Heart left ventricle (tissue), 16 donors: ENCODE results near the gene GPX3. TPM values are rescaled to one million over a fixed set of nuclear protein-coding genes. Genes with fewer than 3 reads are reported as not detected.

Source experiments
- ATAC-seq, 4 donors: fragments of 200-7000 bp; cut with Tn5 transposase; one replicate each; pipeline ENCODE4 v1.9.1; 2020 to 2022; ENCODE audit warnings: moderate library complexity in 4 of 4, mild to moderate bottlenecking in 3 of 4, moderate number of reproducible peaks in 1 of 4
- DNase-seq, 5 donors: peaks; one replicate each; pipeline ENCODE4 v3.0.0-alpha.2; 2020
- H3K27ac ChIP-seq, 12 donors: fragments of 200-600 bp; sonication (generic) in 4 of 12; one replicate each; pipeline versions ENCODE4 v1.5.0 to v1.8.0; 2016 to 2022; ENCODE audit warnings: mild to moderate bottlenecking in 2 of 12
- H3K27me3 ChIP-seq, 9 donors: fragments of 200-600 bp; sonication (generic) in 2 of 9; one replicate each; pipeline versions ENCODE4 v1.5.1 to v1.8.0; 2016 to 2022; ENCODE audit warnings: mild to moderate bottlenecking in 3 of 9
- H3K36me3 ChIP-seq, 9 donors: fragments of 200-600 bp; sonication (generic) in 2 of 9; one replicate each; pipeline versions ENCODE4 v1.5.0 to v1.8.0; 2018 to 2022; ENCODE audit warnings: mild to moderate bottlenecking in 2 of 9
- H3K4me1 ChIP-seq, 12 donors: fragments of 200-600 bp; sonication (generic) in 4 of 12; one replicate each; pipeline versions ENCODE4 v1.5.0 to v1.8.0; 2016 to 2022; ENCODE audit warnings: mild to moderate bottlenecking in 3 of 12
- H3K4me3 ChIP-seq, 12 donors: fragments of 200-600 bp; sonication (generic) in 4 of 12; one replicate each; pipeline versions ENCODE4 v1.5.0 to v1.8.0; 2017 to 2022; ENCODE audit warnings: mild to moderate bottlenecking in 9 of 12, moderate library complexity in 4 of 12
- H3K9me3 ChIP-seq, 12 donors: fragments of 200-600 bp; sonication (generic) in 4 of 12; one replicate each; pipeline versions ENCODE4 v1.5.0 to v1.8.0; 2016 to 2022; ENCODE audit warnings: mild to moderate bottlenecking in 1 of 12
- POLR2A ChIP-seq, 2 donors: fragments of 450-650 bp; IDR thresholded peaks; one replicate each; pipeline ENCODE4 v1.6.1; 2017; ENCODE audit warnings: antibody characterized with exemption in 2 of 2, mild to moderate bottlenecking in 2 of 2, moderate library complexity in 2 of 2
- WGBS, 4 donors: extraction: QIAGEN DNeasy Blood & Tissue Kit in 2 of 4; methylation state at CpG; one replicate each; pipeline versions ENCODE4 v1.1.5 to v1.1.7; 2013 to 2018; 5-methylcytosine and 5-hydroxymethylcytosine counted together
- intact Hi-C, 10 donors: fragments of 100-400 bp; cut with DNase I; formaldehyde crosslinking; loops; one replicate each; pipeline versions ENCODE4 v1.11.1 to v1.14.2; 2022
- polyA plus RNA-seq, 2 donors: library from polyadenylated mRNA; stranded (reverse); fragments of 200-250 nt; gene quantifications; one replicate each; pipeline ENCODE4 v1.2.3, GENCODE V29; 2013
- total RNA-seq, 9 donors: library from RNA; depleted of rRNA in 2 of 9; stranded (reverse); fragments of >200 nt in 2 of 9; fragmentation: NEBNext Ultra II Directional in 3 of 9; extraction: Animal tissue kit (Norgen Biotek cat#: 25700) in 3 of 9; gene quantifications; one replicate each; pipeline versions ENCODE4 v1.1.0 to v1.2.4, GENCODE V29; 2016 to 2023
- TF ChIP-seq, protein P1 (sequence below), 12 donors: fragments of 200-600 bp; sonication (generic) in 4 of 12; IDR thresholded peaks; one replicate each; pipeline versions ENCODE4 v1.5.0 to v1.8.0; 2018 to 2022; ENCODE audit warnings: antibody characterized with exemption in 12 of 12, mild to moderate bottlenecking in 5 of 12
- donor health status: ischemic (EF 13 %, LVEDD 7.1; RV severe dilation, severe dysfunction).
- donor health status: healthy with polysubstance abuse.
- donor health status: DM: no; HTN: yes; CAD: no.
- donor health status: DM: no; HTN: no; CAD: no.
- donor health status: ischemic (EF 25% LVEDD 6.9; RV normal size, moderate dysfunction).
- donor health status: ischemic (EF 25% LVEDD 5.7; RV mildly dilated, moderate dysfunction).
- donor health status: healthy.
- donor health status: DM: yes; HTN: yes; CAD: no.
- donor health status: ischemic (EF 35%, LVEDD 5.7; RV mildly dilated, moderate dysfunction).
- donor health status: nonischemic (EF 11% LVEDD 7.7; RV severe dilation, severe dysfunction).
- donor health status: DM: yes; HTN: yes; CAD: no.
- donor health status: PGD.
- donor health status: ischemic (EF 29% LVEDD 5.4; RV normal size, mild dysfunction).
- donor health status: nonischemic (EF 23%, LVEDD 6.1; RV moderate dilation, normal function).

Gene GPX3
- total and polyA plus RNA-seq, 11 donors, result 416 to 1,563 (median 819) TPM

- 86 to 94% (median 90%) methylated on average over 2 of the region's 2 CpGs for WGBS, 4 donors
- intact Hi-C loops, result no loop called here
- Histone ChIP-seq H3K36me3 (no peaks in the 10 kb centered on the region), H3K9me3 (no peaks in the 10 kb centered on the region), H3K4me1 (peaks cover 7 to 65% (median 37%) of the 10 kb centered on the region in 12 donors), H3K27me3 (no peaks in the 10 kb centered on the region), H3K4me3 (no peak overlapping the region), H3K27ac (peak overlapping the region in 1 of 12 donors; percentile 96)
- TF ChIP-seq POLR2A (IDR thresholded peaks at IDR 0.05), result no peak
- TF ChIP-seq, protein P1, sequence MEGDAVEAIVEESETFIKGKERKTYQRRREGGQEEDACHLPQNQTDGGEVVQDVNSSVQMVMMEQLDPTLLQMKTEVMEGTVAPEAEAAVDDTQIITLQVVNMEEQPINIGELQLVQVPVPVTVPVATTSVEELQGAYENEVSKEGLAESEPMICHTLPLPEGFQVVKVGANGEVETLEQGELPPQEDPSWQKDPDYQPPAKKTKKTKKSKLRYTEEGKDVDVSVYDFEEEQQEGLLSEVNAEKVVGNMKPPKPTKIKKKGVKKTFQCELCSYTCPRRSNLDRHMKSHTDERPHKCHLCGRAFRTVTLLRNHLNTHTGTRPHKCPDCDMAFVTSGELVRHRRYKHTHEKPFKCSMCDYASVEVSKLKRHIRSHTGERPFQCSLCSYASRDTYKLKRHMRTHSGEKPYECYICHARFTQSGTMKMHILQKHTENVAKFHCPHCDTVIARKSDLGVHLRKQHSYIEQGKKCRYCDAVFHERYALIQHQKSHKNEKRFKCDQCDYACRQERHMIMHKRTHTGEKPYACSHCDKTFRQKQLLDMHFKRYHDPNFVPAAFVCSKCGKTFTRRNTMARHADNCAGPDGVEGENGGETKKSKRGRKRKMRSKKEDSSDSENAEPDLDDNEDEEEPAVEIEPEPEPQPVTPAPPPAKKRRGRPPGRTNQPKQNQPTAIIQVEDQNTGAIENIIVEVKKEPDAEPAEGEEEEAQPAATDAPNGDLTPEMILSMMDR (IDR thresholded peaks at IDR 0.05), result no peak
- no peak for ATAC-seq
- no peak for DNase-seq
These were observed 1.5 kb upstream of the GPX3 start for GRCh38 chr5:151018846-151019245.

GRCh38 chr5:151019331-151019730 lies 1.1 kb upstream of the GPX3 start:
- Histone ChIP-seq H3K27me3 (no peaks in the 10 kb centered on the region), H3K36me3 (peaks cover 0 to 2% (median 0%) of the 10 kb centered on the region in 9 donors), H3K4me3 (no peak overlapping the region), H3K27ac (peak overlapping the region in 7 of 12 donors; percentile 88 to 98 (median 93)), H3K9me3 (no peaks in the 10 kb centered on the region), H3K4me1 (peaks cover 11 to 70% (median 41%) of the 10 kb centered on the region in 12 donors)
- WGBS, 4 donors, result 51 to 70% (median 59%) methylated on average over 2 of the region's 2 CpGs
- DNase-seq (no peak), ATAC-seq (no peak)
- intact Hi-C loops, result no loop called here
- TF ChIP-seq, protein P1 (IDR thresholded peaks at IDR 0.05), result no peak
- no peak for TF ChIP-seq POLR2A (IDR thresholded peaks at IDR 0.05)

- Histone ChIP-seq H3K9me3 (no peaks in the 10 kb centered on the region), H3K4me1 (peaks cover 14 to 82% (median 66%) of the 10 kb centered on the region in 12 donors), H3K27ac (peak overlapping the region; percentile 88 to 98 (median 93)), H3K4me3 (peak overlapping the region; percentile 71 to 97 (median 86)), H3K27me3 (no peaks in the 10 kb centered on the region), H3K36me3 (peaks cover 0 to 22% (median 13%) of the 10 kb centered on the region in 9 donors)
- DNase-seq, result no peak
- no peak for ATAC-seq
- 60 to 86% (median 71%) methylated on average over 6 of the region's 6 CpGs for whole genome bisulfite sequencing, 4 donors
- TF ChIP-seq, protein P1 (IDR thresholded peaks at IDR 0.05), result no peak
- no peak for TF ChIP-seq POLR2A (IDR thresholded peaks at IDR 0.05)
- intact Hi-C loops, result no loop called here
These were observed 1.4 kb downstream of the GPX3 start for GRCh38 chr5:151021746-151022145.

- intact Hi-C loops, result no loop called here
- 46 to 57% (median 49%) methylated on average over 7 of the region's 7 CpGs for WGBS, 4 donors
- TF ChIP-seq, protein P1 (IDR thresholded peaks at IDR 0.05), result no peak
- TF ChIP-seq POLR2A (IDR thresholded peaks at IDR 0.05), result peak in 1 of 2 donors; percentile 64
- peaks cover 14 to 86% (median 74%) of the 10 kb centered on the region in 12 donors for H3K4me1 ChIP-seq
- DNase-seq, result peak in 3 of 5 donors; percentile 49 to 88 (median 56)
- peak overlapping the region in 7 of 12 donors; percentile 75 to 97 (median 85) for H3K4me3 ChIP-seq
- H3K27me3 ChIP-seq, result no peaks in the 10 kb centered on the region
- H3K36me3 ChIP-seq, result peaks cover 0 to 30% (median 21%) of the 10 kb centered on the region in 9 donors
- H3K27ac ChIP-seq, result peak overlapping the region; percentile 88 to 98 (median 93)
- peak; percentile 12 to 57 (median 30) for ATAC-seq
- no peaks in the 10 kb centered on the region for H3K9me3 ChIP-seq
These were observed 2.2 kb downstream of the GPX3 start for GRCh38 chr5:151022511-151023018.
